Umbilical cord (tissue), 2 donors: ENCODE results near the gene DCDC1. TPM values are rescaled to one million over a fixed set of nuclear protein-coding genes. Genes with fewer than 3 reads are reported as not detected.

Experiments
- DNase-seq: peaks from one replicate; pipeline ENCODE4 v3.0.0-alpha.2; 2015; ENCODE audit warnings: low spot score
- total RNA-seq: library from RNA; depleted of rRNA; stranded (reverse); fragments of >200 nt; gene quantifications from one replicate; pipeline ENCODE4 v1.2.3, GENCODE V29; 2014; ENCODE audit warnings: low replicate concordance; ENCODE audit not compliant: insufficient read depth

Gene DCDC1
- total RNA-seq, 1 donor from 2014 or later = 15.4 TPM

GRCh38 chr11:31233425-31233824 is 136.1 kb downstream of the DCDC1 start:
- DNase-seq = no peak

DNA sequence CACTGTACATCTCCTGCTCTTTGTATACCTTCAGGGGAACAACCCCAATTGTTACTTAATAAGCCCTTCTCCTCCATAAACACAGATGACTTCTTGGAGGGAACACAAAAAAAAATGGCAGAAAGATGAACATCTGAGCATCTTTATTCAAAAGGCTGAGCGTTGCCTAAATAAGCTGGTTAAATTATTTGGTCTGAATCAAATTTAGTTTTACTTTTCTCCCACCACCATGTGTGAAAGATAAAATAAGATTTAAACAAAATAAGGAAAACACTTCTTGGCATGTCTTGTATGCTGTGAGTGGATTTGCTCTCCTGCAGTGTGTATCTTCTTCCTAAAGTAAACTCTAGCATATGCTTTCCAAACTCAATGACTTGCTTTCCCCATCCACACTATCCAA is 137.9 kb downstream of the DCDC1 start:
- DNase-seq = no peak

- peak; percentile 28 for DNase-seq
Observed at GRCh38 chr11:31218847-31219246, 150.7 kb downstream of the DCDC1 start.

- DNase-seq = no peak
Observed at GRCh38 chr11:31214372-31214771, 155.2 kb downstream of the DCDC1 start.

- peak; percentile 7 for DNase-seq
Observed at GRCh38 chr11:31199378-31199777, 170.2 kb downstream of the DCDC1 start.

DNA sequence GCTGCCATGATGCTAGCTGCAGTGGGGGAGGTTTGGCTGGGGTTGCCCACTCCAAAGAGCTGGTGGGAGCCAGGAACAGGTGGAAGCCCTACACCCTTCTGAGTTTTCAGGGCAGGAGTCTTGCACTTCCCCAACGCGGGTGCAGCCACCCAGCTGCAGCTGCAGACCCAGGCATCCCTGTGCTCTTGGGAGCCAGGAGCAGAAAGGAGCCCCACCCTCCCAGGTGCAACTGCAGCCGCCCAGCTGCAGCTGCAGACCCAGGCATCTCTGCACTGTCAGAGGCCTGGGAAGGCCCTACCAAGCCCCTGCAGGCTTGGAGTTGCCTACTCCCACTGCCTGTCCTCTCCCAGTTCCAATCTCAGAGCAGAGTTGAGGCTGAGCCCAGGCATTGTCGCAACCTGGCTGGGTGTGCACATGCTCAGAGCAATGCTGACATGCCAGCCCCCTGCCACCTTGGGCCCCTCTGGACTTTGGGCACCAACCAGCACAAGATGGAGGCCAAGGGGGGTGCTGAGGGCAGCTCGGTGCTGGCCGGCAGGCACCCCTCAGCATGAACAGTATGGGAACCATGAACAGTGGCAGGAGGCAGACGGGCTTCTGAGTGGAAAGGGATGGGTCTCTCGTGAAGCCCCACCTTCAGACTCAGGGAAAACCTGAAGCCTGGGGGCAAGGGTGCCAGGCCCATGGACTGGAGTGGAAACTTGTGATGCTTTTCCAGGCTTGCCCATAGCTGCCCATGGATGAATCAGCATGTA is 195.4 kb downstream of the DCDC1 start:
- DNase-seq = no peak

DNA sequence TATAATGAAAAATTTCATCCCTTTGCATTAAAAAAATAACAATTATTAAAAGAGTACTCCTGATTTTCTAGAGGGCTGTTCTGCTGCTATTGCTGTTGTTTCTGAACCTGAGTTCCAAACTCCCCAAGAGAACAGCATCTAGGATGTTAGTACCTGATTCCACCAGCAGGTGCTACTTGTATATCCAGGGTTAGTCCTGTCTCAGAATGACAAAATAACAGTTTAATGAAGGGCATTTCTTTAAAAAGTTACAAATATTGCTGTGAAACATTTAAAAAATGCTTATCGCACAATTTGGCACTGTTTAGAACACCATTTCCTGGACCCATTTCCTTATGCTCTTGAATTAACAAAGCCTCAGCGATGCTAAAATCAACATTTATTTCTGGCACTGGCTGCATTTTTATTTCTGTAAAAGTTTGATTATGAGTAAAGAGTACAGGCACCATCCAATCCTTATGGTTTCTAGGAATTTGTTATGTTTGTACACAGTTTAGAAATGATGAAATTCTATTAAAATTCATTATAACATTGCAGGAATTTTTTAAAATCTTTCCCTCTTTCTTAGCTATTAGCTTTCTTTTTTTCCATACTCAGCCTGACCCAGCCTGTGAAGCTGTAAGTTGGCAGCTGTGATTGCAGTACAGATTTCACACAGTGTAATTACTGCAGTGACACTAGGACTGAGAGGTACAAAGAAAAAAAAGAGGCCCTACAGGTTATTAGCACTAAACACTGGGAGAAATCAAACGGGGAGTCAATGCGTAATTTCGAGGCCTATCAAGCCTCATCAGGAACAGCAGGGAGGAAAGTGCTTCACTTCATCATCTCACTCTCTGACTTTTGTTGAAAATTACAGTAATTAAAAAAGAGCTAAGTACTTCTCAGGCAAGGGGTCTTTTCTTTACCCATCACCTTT is 208.8 kb downstream of the DCDC1 start:
- DNase-seq = peak; percentile 7

DNA sequence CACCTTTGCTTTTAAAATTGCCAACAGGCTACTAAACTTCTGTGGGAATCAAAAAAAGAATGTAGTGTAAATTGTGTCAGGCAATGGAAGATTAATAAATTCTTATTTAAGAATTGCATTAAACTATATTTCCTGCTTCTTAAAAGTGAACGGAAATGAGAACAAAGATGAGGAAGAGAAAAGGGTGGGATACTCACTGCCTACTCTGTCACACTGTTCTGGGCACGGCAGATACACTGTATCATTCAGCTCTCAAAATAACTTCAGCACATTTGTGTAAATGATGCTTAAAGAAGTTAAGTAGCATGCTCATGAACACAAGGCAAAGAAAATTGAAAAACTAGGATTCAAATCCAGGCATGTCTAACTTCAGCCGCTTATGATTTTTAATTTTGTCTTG is 218.7 kb downstream of the DCDC1 start:
- no peak for DNase-seq

- DNase-seq = no peak
Observed at GRCh38 chr11:31150011-31150410, 219.5 kb downstream of the DCDC1 start.

DNA sequence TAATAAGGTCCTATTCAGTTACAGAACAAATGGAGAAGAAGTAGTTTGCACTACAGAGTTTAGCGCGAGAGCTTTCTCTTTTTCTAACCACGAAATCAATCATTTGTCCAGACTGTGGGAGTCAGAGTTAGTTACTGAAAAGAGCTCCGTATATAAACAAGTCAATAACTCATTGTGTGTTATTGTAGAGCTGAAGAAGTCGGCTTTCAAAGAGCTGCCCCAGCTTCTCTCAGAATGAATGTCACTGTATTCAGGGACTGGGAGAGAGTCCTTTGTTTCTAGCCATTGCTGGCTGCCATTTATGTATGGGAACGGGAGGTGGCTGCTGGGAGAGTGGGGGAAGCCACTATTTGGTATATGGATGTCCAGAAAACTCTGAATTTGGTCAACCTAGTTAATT is 227.8 kb downstream of the DCDC1 start:
- DNase-seq = no peak

DNA sequence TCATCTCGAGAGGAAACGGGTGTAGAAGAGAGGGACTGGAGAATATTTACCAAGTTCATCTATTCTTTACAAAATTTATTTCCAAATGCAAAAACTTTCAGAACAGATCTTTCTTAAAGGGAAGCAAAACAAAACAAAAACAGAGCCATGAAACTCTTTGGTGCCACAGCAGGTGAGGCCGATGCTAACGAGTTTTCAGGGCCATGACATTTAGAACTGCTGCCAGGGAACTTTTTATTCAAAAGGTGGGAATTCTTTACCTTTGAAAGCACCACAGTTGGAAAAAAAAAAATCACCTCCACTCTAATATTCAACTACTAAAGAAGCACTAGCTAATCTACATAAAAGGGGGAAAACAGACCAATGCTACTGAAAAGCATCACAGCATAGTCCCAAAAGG is 230.1 kb downstream of the DCDC1 start:
- no peak for DNase-seq

DNA sequence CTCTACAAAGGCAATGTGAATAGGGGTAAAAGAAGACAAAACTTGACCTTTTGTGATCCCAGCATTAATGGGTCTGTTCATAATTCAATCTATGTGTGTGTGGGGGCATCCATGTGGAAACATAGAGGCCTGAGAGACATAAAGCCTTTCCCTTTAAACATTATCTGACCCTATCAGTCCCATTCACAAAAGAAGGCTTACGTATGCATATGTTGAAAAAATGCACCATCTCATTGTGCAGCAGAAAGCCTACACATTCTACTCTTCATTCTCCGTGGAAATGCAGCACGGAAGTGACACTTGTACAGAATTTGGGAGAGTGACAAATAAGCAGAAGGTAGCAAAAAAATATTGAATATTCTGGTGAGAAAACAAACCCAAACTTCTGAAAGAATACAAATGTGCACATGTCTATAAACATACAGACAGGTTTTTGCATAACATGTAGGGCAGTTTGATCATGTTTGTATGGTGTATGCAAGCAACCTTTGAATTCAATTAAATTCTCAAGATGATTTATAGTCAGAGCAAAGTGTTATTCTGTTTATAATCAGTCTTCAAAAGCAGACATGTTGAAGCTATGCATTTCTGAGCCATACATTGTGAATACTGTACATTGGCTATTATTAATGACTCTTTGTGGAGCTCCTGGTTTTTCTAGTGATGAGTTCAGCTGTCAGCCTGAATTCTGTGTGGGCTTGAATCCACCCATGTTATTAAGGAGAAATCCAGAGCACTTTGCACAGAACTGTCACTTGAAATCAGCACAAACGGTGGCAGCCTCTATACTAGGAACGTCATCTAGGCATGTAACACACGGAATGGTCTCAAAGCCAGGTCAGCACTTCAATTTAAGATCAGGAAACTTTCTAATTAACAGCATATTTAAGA is 236.8 kb downstream of the DCDC1 start:
- DNase-seq = no peak

DNA sequence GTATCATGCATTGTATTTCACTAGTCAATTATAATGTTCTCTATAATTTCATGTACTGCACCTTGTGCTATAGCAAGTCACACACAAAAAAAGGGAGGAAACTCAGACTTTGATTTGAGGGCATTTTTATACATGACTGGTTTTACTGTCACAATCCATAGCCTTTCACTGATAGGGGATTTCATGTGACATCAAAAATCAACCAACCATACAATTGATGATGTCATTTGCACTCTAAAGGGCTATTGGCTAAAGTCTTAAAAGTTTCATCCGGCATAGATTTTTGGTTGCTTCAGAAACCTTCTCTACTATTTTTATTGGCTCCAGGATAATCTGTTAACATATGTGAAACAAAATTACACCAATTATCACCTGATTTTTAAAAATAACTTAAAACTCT is 237.8 kb downstream of the DCDC1 start:
- no peak for DNase-seq

DNA sequence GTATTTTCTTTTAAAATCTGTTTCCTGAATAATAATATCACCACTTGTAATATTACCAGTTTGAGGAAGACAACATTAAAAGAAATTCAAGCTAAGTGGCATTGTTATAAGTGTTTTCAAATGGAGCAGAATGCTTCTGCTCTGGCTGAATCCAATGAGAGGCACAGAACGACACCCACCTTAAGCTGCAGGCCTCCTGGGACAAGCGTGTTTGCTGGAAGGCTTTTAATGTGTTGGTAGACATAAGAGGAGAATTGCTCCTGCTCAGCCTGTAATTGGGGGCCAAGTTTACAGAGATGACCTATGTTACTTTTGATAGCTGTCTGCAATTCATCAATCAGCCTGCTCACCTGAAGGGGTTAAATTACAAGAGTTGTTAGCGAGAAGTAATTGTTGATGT is 242.2 kb downstream of the DCDC1 start:
- no peak for DNase-seq

DNA sequence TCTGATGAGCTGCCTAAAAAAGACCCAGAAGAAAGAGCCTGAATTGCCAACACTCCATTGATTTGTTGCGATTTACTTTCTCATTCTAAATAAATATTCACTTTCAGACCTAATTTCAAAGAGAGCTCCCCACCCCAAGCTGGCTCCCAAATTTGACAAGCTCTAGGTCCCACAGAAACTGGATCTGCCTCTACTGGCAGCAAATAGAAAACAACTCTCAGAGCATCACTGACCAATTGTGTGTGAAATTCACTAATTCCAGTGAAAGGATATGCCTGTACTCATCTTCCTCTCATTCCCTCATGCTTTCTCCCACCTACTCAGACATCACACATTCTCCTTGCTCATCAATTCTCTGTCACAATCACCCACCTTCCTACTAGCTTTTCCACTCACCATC is 249.1 kb downstream of the DCDC1 start:
- no peak for DNase-seq

GRCh38 chr11:31118566-31118965 is 251.0 kb downstream of the DCDC1 start:
- DNase-seq = no peak

DNA sequence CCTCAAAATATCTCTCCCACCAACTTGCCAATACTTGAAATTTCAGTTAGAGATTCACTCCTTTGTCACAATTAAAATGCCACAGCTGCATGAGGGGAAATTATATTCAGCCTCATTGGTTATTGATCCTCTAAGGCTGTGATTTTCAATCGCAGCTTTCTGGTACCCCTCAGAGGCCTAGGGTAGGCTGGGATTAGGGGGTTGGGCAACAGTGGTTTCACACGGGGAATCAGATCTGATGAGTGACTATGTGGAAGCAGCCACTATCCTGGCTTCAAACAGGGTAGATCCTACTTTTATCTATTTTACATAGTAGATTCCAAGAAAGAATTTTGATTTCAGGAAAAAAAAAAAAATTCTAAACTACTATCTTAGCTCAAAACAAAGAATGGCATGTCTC is 252.5 kb downstream of the DCDC1 start:
- no peak for DNase-seq

DNA sequence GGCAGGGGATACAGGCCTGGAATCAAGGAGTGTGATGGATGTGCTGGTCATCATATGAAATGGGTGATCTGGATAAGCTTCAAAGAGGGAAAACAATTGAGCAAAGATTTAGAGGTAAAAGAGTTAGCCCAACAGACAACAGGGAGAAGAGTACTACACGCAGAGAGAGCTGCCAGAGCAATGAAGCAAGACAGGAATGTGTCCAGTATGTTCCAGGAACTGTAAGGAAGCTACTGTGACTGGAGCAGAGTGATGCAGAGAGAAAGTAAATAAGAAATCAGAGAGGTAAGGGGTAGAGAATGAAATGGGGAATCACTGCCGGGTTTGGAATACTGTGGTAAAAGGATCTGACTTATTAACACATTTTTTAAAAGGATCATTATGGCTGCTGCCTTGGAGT is 255.1 kb downstream of the DCDC1 start:
- DNase-seq = peak; percentile 6

- DNase-seq = no peak
Observed at GRCh38 chr11:31110830-31111229, 258.7 kb downstream of the DCDC1 start.

GRCh38 chr11:31109446-31109845 is 260.1 kb downstream of the DCDC1 start:
- no peak for DNase-seq

DNA sequence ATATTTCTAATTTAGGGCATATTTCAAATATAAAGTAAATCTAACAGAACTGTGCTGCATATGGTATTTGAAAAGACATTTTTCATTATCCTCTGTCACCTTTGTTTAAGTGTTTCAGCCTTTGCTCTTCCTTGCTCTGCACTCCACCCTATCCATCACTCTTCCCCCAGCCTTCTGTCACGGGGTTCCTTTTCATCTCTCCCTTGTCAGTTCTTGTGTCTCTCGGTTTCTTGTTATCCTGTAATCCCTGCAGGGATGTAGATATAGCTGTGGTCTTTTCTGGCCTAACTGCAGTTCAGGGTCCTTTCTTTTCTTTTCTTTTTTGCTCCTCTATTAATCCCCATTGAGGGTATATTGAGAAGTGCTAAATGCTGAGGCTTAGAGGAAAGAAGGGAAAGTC is 261.9 kb downstream of the DCDC1 start:
- no peak for DNase-seq
